ENCODE data around the gene SPATS2. TPM values are rescaled to one million over a fixed set of nuclear protein-coding genes. Genes with fewer than 3 reads are reported as not detected.

SPATS2 gene
- total RNA-seq, 3 donors from 2014 or later (not counting 1 experiment from before 2014, with no cell fraction given): 14.6 to 18.4 (median 15.4) TPM

DNA sequence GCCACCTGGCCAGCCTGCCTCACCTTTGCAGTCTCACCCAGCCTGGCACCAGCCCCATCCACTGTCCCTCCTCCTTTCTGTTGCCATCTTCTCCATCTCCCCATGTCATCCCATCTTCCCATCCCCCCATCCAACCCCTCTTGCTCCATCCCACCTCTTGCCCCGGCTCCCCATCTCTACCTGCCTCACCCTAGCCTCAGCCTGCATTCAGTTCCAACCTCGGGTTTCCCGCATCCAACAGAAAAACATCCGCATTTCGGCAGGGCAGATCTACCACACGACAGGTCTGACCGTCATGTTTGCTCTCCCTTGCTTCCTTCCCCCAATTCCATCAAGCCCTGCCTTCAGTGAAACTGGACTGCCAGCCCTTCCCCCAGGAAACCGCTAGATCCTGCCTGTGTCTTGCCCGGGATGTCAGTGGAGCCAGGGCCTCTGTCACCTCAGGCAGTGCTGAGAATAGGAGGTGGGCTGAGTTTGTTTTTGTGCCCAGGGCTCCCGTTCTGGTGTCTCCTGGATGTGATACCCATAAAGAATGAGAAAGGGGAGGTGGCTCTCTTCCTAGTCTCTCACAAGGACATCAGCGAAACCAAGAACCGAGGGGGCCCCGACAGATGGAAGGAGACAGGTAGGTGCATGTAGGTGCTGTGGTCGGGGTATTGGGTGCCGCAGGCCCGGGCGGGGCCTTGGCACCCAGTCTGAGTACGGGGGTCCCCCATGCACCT, 174.0 kb downstream of the SPATS2 start:
- Histone ChIP-seq H3K4me3 (ENCODE audit: low read length) (no peak overlapping the region), H3K9me3 (ENCODE audit: control insufficient read depth, insufficient read depth, low read length) (no peaks in the 10 kb centered on the region), H3K36me3 (ENCODE audit: control insufficient read depth, insufficient read depth, low read length) (no peaks in the 10 kb centered on the region), H3K27me3 (ENCODE audit: control insufficient read depth, insufficient read depth, low read length) (peaks cover 26% of the 10 kb centered on the region), H3K27ac (ENCODE audit: low read length) (no peak overlapping the region), H3K4me1 (ENCODE audit: control insufficient read depth, insufficient read depth, low read length) (peaks cover 20% of the 10 kb centered on the region)
- Mint-ChIP-seq H3K4me3 (no peak overlapping the region), H3K4me1 (peaks cover 0 to 21% of the 10 kb centered on the region in 2 donors), H3K27me3 (ENCODE audit: low read depth in 2 of 2) (peaks cover 25 to 35% of the 10 kb centered on the region in 2 donors), H3K9me3 (no peaks in the 10 kb centered on the region), H3K36me3 (no peaks in the 10 kb centered on the region), H3K27ac (no peak overlapping the region)
- DNase-seq (no peak), ATAC-seq (no peak)
- intact Hi-C loops (cut with micrococcal nuclease): no loop called here
- 93% methylated on average over 18 of the region's 18 CpGs for WGBS (ENCODE audit: insufficient coverage)
- TF ChIP-seq, protein P1, sequence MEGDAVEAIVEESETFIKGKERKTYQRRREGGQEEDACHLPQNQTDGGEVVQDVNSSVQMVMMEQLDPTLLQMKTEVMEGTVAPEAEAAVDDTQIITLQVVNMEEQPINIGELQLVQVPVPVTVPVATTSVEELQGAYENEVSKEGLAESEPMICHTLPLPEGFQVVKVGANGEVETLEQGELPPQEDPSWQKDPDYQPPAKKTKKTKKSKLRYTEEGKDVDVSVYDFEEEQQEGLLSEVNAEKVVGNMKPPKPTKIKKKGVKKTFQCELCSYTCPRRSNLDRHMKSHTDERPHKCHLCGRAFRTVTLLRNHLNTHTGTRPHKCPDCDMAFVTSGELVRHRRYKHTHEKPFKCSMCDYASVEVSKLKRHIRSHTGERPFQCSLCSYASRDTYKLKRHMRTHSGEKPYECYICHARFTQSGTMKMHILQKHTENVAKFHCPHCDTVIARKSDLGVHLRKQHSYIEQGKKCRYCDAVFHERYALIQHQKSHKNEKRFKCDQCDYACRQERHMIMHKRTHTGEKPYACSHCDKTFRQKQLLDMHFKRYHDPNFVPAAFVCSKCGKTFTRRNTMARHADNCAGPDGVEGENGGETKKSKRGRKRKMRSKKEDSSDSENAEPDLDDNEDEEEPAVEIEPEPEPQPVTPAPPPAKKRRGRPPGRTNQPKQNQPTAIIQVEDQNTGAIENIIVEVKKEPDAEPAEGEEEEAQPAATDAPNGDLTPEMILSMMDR (IDR thresholded peaks at IDR 0.05): no peak

DNA sequence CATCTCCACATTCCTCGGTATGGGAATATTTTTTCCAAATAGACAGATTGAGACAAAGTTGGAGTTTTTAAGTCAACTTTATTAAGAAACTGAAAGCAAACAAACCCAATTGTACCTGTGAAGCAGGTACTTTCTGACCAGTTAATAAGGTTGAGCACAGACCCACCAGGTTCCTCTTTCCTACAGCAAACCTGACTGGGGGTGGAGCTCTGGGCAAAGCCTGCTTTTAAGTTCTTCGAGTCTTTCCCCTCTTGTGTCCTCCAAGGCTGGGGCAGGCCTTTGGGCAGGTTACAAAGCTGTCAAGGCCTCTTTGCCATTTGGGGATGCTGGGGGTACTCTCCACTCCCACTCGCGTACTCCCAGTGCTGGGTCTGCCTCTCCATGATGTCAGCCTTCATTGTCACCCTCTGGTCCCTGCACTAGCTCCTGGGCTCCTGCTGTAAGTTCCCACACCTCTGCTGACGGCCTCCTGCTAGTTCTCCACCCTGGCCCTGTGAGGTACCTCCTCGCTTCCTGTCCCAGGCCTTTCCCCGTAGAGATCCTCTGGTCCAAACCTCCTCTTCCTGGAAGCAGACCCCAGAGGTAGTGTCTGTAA, 174.7 kb downstream of the SPATS2 start:
- Mint-ChIP-seq H3K4me3 (peak overlapping the region; percentile 47), H3K27me3 (ENCODE audit: low read depth in 2 of 2) (peaks cover 18 to 33% of the 10 kb centered on the region in 2 donors), H3K4me1 (peaks cover 0 to 21% of the 10 kb centered on the region in 2 donors), H3K27ac (no peak overlapping the region), H3K36me3 (no peaks in the 10 kb centered on the region), H3K9me3 (no peaks in the 10 kb centered on the region)
- Histone ChIP-seq H3K27ac (ENCODE audit: low read length) (no peak overlapping the region), H3K36me3 (ENCODE audit: control insufficient read depth, insufficient read depth, low read length) (no peaks in the 10 kb centered on the region), H3K4me3 (ENCODE audit: low read length) (no peak overlapping the region), H3K9me3 (ENCODE audit: control insufficient read depth, insufficient read depth, low read length) (no peaks in the 10 kb centered on the region), H3K4me1 (ENCODE audit: control insufficient read depth, insufficient read depth, low read length) (peaks cover 20% of the 10 kb centered on the region), H3K27me3 (ENCODE audit: control insufficient read depth, insufficient read depth, low read length) (peaks cover 23% of the 10 kb centered on the region)
- WGBS (ENCODE audit: insufficient coverage): 86% methylated on average over 6 of the region's 7 CpGs
- ATAC-seq: no peak
- TF ChIP-seq, protein P1 (IDR thresholded peaks at IDR 0.05): no peak
- no peak for DNase-seq
- intact Hi-C loops (cut with micrococcal nuclease): no loop called here

DNA sequence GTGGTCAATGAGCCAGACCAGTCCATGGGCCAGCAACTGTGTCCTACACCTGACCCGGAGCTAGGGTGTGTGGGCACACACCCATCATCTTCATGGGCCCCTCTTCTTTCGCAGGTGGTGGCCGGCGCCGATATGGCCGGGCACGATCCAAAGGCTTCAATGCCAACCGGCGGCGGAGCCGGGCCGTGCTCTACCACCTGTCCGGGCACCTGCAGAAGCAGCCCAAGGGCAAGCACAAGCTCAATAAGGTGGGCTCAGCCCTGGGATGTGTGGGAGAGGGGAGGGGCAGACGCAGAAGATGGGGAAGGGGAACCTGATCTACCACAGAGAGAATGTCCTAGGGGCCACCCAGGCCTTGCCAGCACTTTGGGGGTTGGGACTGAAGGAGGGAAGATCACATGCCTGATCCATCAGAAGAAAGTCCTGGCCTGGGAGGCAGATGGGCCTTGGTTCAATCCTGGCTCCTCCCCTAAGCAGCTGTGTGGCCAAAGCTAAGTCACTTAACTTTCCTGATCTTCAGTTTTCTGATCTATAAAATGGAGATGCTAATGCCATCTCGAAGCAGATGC, 175.4 kb downstream of the SPATS2 start:
- H3K4me3 Mint-ChIP-seq: no peak overlapping the region

More for the DNA sequence above, 175.4 kb downstream of the SPATS2 start:
- H3K27ac Mint-ChIP-seq: no peak overlapping the region
- H3K9me3 Mint-ChIP-seq: no peaks in the 10 kb centered on the region
- no peaks in the 10 kb centered on the region for H3K9me3 ChIP-seq (ENCODE audit: control insufficient read depth, insufficient read depth, low read length)
- TF ChIP-seq, protein P1 (IDR thresholded peaks at IDR 0.05): no peak
- H3K4me1 Mint-ChIP-seq: peaks cover 0 to 18% of the 10 kb centered on the region in 2 donors
- WGBS (ENCODE audit: insufficient coverage): 96% methylated on average over 15 of the region's 15 CpGs
- H3K36me3 ChIP-seq (ENCODE audit: control insufficient read depth, insufficient read depth, low read length): no peaks in the 10 kb centered on the region
- peaks cover 16% of the 10 kb centered on the region for H3K4me1 ChIP-seq (ENCODE audit: control insufficient read depth, insufficient read depth, low read length)
- H3K27me3 ChIP-seq (ENCODE audit: control insufficient read depth, insufficient read depth, low read length): peaks cover 19% of the 10 kb centered on the region
- ATAC-seq (no peak), DNase-seq (no peak)
- no peak overlapping the region for H3K4me3 ChIP-seq (ENCODE audit: low read length)
- H3K27ac ChIP-seq (ENCODE audit: low read length): no peak overlapping the region
- H3K36me3 Mint-ChIP-seq: no peaks in the 10 kb centered on the region
- intact Hi-C loops (cut with micrococcal nuclease): no loop called here
- peaks cover 14 to 34% of the 10 kb centered on the region in 2 donors for H3K27me3 Mint-ChIP-seq (ENCODE audit: low read depth in 2 of 2)

Data from natural killer cell (primary cell).